DOHH2 (cell line): Measurements from ENCODE around the gene TMEM187.

Experiments used
- H3F3A ChIP-seq: fragments of 200-600 bp; sonication (generic), shearing (Covaris generic); 2 replicates; pipeline ENCODE4 v1.6.0; 2016; ENCODE audit warnings: antibody characterized with exemption, mild to moderate bottlenecking; ENCODE audit not compliant: control insufficient read depth, insufficient read depth
- H3K27ac ChIP-seq: fragments of 200-600 bp; sonication (generic); 2 replicates; pipeline ENCODE4 v1.5.1; 2014; ENCODE audit warnings: low read depth, mild to moderate bottlenecking, low read length, moderate library complexity
- H3K27me3 ChIP-seq: fragments of 200-600 bp; sonication (generic); 2 replicates; pipeline ENCODE4 v1.6.1; 2014; ENCODE audit warnings: mild to moderate bottlenecking, low read length, mixed read lengths; ENCODE audit not compliant: control insufficient read depth
- H3K36me3 ChIP-seq: fragments of 200-600 bp; sonication (generic); 2 replicates; pipeline ENCODE4 v1.6.1; 2014; ENCODE audit warnings: mild to moderate bottlenecking, low read length, moderate library complexity, mixed read lengths; ENCODE audit not compliant: control insufficient read depth
- H3K4me1 ChIP-seq: fragments of 200-600 bp; sonication (generic); 2 replicates; pipeline ENCODE4 v1.6.1; 2014; ENCODE audit warnings: mild to moderate bottlenecking, low read length, mixed read lengths; ENCODE audit not compliant: control insufficient read depth
- H3K4me2 ChIP-seq: fragments of 200-600 bp; sonication (generic); 2 replicates; pipeline ENCODE4 v1.6.0; 2014; ENCODE audit warnings: mild to moderate bottlenecking, low read length, moderate library complexity
- H3K4me3 ChIP-seq: fragments of 200-600 bp; sonication (generic); 2 replicates; pipeline ENCODE4 v1.5.1; 2014; ENCODE audit warnings: mild to moderate bottlenecking, low read length, mixed read lengths
- H3K79me2 ChIP-seq: fragments of 200-600 bp; sonication (generic); 2 replicates; pipeline ENCODE4 v1.6.1; 2014; ENCODE audit warnings: mild to moderate bottlenecking, low read length, mixed read lengths; ENCODE audit not compliant: control insufficient read depth
- H3K9me2 ChIP-seq: fragments of 200-600 bp; sonication (generic); replicated peaks from 2 replicates; pipeline ENCODE4 v1.6.1; 2014; ENCODE audit warnings: mild to moderate bottlenecking, low read length, mixed read lengths; ENCODE audit not compliant: control insufficient read depth
- H3K9me3 ChIP-seq: fragments of 200-600 bp; sonication (generic); 2 replicates; pipeline ENCODE4 v1.6.1; 2014; ENCODE audit warnings: antibody characterized with exemption, low read length, mixed read lengths; ENCODE audit not compliant: control insufficient read depth, insufficient read depth
- H4K20me1 ChIP-seq: fragments of 200-600 bp; sonication (generic); 2 replicates; pipeline ENCODE4 v1.6.0; 2014; ENCODE audit warnings: low read depth, mild to moderate bottlenecking, antibody characterized with exemption, low read length, moderate library complexity; ENCODE audit not compliant: control insufficient read depth, insufficient read depth
- CTCF ChIP-seq: fragments of 200-600 bp; sonication (generic); IDR thresholded peaks from one replicate; pipeline ENCODE4 v1.5.1; 2014; ENCODE audit warnings: antibody characterized with exemption, mild to moderate bottlenecking, low read depth, low read length; ENCODE audit not compliant: poor library complexity, severe bottlenecking
- EZH2phosphoT487 ChIP-seq: fragments of 200-600 bp; sonication (generic); IDR thresholded peaks from 2 replicates; pipeline ENCODE4 v1.6.1; 2017; ENCODE audit warnings: borderline replicate concordance, mild to moderate bottlenecking, antibody characterized with exemption, low read length, moderate library complexity, mixed read lengths

TMEM187 gene

GRCh38 chrX:153989973-153990655 lies 17.6 kb downstream of the TMEM187 start:
- H4K20me1 ChIP-seq: no peaks in the 10 kb centered on the region
- H3K4me1 ChIP-seq: peaks cover 4% of the 10 kb centered on the region
- TF ChIP-seq EZH2phosphoT487: no peak
- no peak for TF ChIP-seq CTCF
- H3F3A ChIP-seq: no peaks in the 10 kb centered on the region
- H3K27me3 ChIP-seq: no peaks in the 10 kb centered on the region
- no peaks in the 10 kb centered on the region for H3K36me3 ChIP-seq
- no peaks in the 10 kb centered on the region for H3K9me3 ChIP-seq
- H3K9me2 ChIP-seq: no peaks in the 10 kb centered on the region
- H3K27ac ChIP-seq: no peak overlapping the region
- no peaks in the 10 kb centered on the region for H3K79me2 ChIP-seq
- no peak overlapping the region for H3K4me3 ChIP-seq
- H3K4me2 ChIP-seq: no peak overlapping the region

- Histone ChIP-seq H3K4me3 (no peak overlapping the region), H4K20me1 (no peaks in the 10 kb centered on the region), H3K36me3 (no peaks in the 10 kb centered on the region), H3F3A (no peaks in the 10 kb centered on the region), H3K27ac (no peak overlapping the region), H3K4me1 (no peaks in the 10 kb centered on the region), H3K4me2 (no peak overlapping the region), H3K27me3 (no peaks in the 10 kb centered on the region), H3K9me3 (no peaks in the 10 kb centered on the region), H3K9me2 (no peaks in the 10 kb centered on the region), H3K79me2 (no peaks in the 10 kb centered on the region)
- no peak for TF ChIP-seq CTCF
- TF ChIP-seq EZH2phosphoT487: no peak
Observed at GRCh38 chrX:153991013-153991580, 18.5 kb downstream of the TMEM187 start.

GRCh38 chrX:153992180-153992579 lies 19.6 kb downstream of the TMEM187 start:
- H4K20me1 ChIP-seq: no peaks in the 10 kb centered on the region
- H3K36me3 ChIP-seq: no peaks in the 10 kb centered on the region
- H3K9me2 ChIP-seq: no peaks in the 10 kb centered on the region
- H3K27me3 ChIP-seq: no peaks in the 10 kb centered on the region
- H3K4me2 ChIP-seq: no peak overlapping the region
- TF ChIP-seq CTCF: no peak
- no peak for TF ChIP-seq EZH2phosphoT487
- H3K9me3 ChIP-seq: no peaks in the 10 kb centered on the region
- H3K4me3 ChIP-seq: no peak overlapping the region
- H3K27ac ChIP-seq: no peak overlapping the region
- H3F3A ChIP-seq: no peaks in the 10 kb centered on the region
- H3K79me2 ChIP-seq: no peaks in the 10 kb centered on the region
- H3K4me1 ChIP-seq: no peaks in the 10 kb centered on the region
